Measurements from ENCODE around the gene PDE4D.

GRCh38 chr5:59722874-59723273 is 170.7 kb downstream of the PDE4D start:
- TF ChIP-seq MAX (IDR thresholded peaks at IDR 0.05; ENCODE audit: insufficient read depth, insufficient read length) (no peak), EZH2 (IDR thresholded peaks at IDR 0.05; ENCODE audit: borderline replicate concordance, low read depth, low read length, severe bottlenecking) (no peak), POLR2AphosphoS5 (IDR thresholded peaks at IDR 0.05; ENCODE audit: insufficient read depth, low read depth, low read length) (no peak), CTCF (IDR thresholded peaks at IDR 0.05; ENCODE audit: extremely low read depth in 1 of 2, insufficient read depth in 1 of 2, low read depth in 1 of 2, low read length in 2 of 2) (no peak), POLR2A (IDR thresholded peaks at IDR 0.05; ENCODE audit: low read depth, low read length) (no peak), GATA2 (IDR thresholded peaks at IDR 0.05; ENCODE audit: insufficient read depth, insufficient read length, low read depth, low read length) (no peak), FOS (IDR thresholded peaks at IDR 0.05; ENCODE audit: borderline replicate concordance, insufficient read depth, low read length) (peak; percentile 80), JUN (IDR thresholded peaks at IDR 0.05; ENCODE audit: borderline replicate concordance, insufficient read depth, insufficient read length, low read depth) (peak; percentile 71), MYC (IDR thresholded peaks at IDR 0.05; ENCODE audit: low read depth, low read length) (no peak)

All from endothelial cell of umbilical vein (primary cell).